A549 (cell line): Measurements from ENCODE around the gene PTPRN2.

Experiments used
- BCL3 ChIP-seq: fragments of >200 bp; sonication (Bioruptor Twin); formaldehyde crosslinking; IDR thresholded peaks from 3 replicates; pipeline ENCODE4 v1.6.1; 2016
- JUN ChIP-seq, 2 experiments: fragments of >200 bp; sonication (Bioruptor Twin); formaldehyde crosslinking; IDR thresholded peaks; 2 replicates in 1 of 2; 3 replicates in 1 of 2; pipeline ENCODE4 v1.6.1; 2016 to 2017
- MAZ ChIP-seq: fragments of 150-350 bp; IDR thresholded peaks from 2 replicates; pipeline ENCODE4 v1.6.1; 2014; ENCODE audit warnings: antibody characterized with exemption, low read depth, low read length, borderline replicate concordance
- NR3C1 ChIP-seq: fragments of >200 bp; sonication (Bioruptor Twin); formaldehyde crosslinking; IDR thresholded peaks from 3 replicates; pipeline ENCODE4 v1.6.1; 2017
- POLR2A ChIP-seq: IDR thresholded peaks from 2 replicates; pipeline ENCODE4 v1.6.1; 2012; ENCODE audit warnings: mild to moderate bottlenecking, low read length
- RARB ChIP-seq: fragments of 250-450 bp; sonication (Bioruptor Pico); IDR thresholded peaks from 2 replicates; pipeline ENCODE4 v1.8.0; 2021; ENCODE audit warnings: mild to moderate bottlenecking, moderate library complexity
- RNF2 ChIP-seq: fragments of 200-600 bp; sonication (generic); IDR thresholded peaks from 2 replicates; pipeline ENCODE4 v1.6.1; 2016; ENCODE audit warnings: low read depth, mild to moderate bottlenecking, antibody characterized with exemption, moderate library complexity, borderline replicate concordance
- SMC3 ChIP-seq: fragments of >200 bp; sonication (Bioruptor Twin); formaldehyde crosslinking; IDR thresholded peaks from 3 replicates; pipeline ENCODE4 v1.6.1; 2018; ENCODE audit warnings: inconsistent platforms
- ZC3H11A ChIP-seq: fragments of 450-650 bp; IDR thresholded peaks from 2 replicates; pipeline ENCODE4 v1.6.1; 2014; ENCODE audit warnings: antibody characterized with exemption, mild to moderate bottlenecking
- ZNF302 ChIP-seq: fragments of 250-450 bp; sonication (Bioruptor Pico); IDR thresholded peaks from 2 replicates; pipeline ENCODE4 v1.9.0; 2021; ENCODE audit warnings: inconsistent platforms, mild to moderate bottlenecking, moderate library complexity
- TF ChIP-seq, protein P1 (sequence below): fragments of >200 bp; sonication (Bioruptor Twin); formaldehyde crosslinking; IDR thresholded peaks from 3 replicates; pipeline ENCODE4 v1.5.1; 2016
- TF ChIP-seq, protein P2 (sequence below): fragments of 200-600 bp; sonication (generic); IDR thresholded peaks from 2 replicates; pipeline ENCODE4 v1.6.1; 2016; ENCODE audit warnings: antibody characterized with exemption, mild to moderate bottlenecking, moderate library complexity

DNA sequence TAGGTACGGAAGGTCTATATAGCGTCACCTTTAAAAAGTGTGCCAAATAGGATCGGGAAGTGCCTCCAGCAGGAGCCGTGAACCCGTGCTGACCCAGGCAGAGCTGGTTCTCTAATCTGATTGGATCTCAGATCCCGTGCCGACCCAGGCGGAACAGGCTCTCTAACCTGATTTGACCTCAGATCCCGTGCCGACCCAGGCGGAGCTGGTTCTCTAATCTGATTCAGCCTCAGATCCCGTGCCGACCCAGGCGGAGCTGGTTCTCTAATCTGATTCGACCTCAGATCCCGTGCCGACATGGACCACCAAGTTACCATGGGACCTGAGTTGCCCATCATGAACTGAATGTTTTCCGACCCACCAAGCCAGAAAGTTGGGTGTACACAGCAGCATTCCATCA lies 463.9 kb downstream of the PTPRN2 start:
- TF ChIP-seq JUN (IDR thresholded peaks at IDR 0.05) (no peak), RARB (CRISPR knock-in tag) (no peak), BCL3 (no peak), RNF2 (no peak), POLR2A (no peak), MAZ (no peak), SMC3 (no peak), ZC3H11A (no peak), NR3C1 (no peak), ZNF302 (no peak)
- TF ChIP-seq, protein P1, sequence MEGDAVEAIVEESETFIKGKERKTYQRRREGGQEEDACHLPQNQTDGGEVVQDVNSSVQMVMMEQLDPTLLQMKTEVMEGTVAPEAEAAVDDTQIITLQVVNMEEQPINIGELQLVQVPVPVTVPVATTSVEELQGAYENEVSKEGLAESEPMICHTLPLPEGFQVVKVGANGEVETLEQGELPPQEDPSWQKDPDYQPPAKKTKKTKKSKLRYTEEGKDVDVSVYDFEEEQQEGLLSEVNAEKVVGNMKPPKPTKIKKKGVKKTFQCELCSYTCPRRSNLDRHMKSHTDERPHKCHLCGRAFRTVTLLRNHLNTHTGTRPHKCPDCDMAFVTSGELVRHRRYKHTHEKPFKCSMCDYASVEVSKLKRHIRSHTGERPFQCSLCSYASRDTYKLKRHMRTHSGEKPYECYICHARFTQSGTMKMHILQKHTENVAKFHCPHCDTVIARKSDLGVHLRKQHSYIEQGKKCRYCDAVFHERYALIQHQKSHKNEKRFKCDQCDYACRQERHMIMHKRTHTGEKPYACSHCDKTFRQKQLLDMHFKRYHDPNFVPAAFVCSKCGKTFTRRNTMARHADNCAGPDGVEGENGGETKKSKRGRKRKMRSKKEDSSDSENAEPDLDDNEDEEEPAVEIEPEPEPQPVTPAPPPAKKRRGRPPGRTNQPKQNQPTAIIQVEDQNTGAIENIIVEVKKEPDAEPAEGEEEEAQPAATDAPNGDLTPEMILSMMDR, result no peak
- TF ChIP-seq, protein P2, sequence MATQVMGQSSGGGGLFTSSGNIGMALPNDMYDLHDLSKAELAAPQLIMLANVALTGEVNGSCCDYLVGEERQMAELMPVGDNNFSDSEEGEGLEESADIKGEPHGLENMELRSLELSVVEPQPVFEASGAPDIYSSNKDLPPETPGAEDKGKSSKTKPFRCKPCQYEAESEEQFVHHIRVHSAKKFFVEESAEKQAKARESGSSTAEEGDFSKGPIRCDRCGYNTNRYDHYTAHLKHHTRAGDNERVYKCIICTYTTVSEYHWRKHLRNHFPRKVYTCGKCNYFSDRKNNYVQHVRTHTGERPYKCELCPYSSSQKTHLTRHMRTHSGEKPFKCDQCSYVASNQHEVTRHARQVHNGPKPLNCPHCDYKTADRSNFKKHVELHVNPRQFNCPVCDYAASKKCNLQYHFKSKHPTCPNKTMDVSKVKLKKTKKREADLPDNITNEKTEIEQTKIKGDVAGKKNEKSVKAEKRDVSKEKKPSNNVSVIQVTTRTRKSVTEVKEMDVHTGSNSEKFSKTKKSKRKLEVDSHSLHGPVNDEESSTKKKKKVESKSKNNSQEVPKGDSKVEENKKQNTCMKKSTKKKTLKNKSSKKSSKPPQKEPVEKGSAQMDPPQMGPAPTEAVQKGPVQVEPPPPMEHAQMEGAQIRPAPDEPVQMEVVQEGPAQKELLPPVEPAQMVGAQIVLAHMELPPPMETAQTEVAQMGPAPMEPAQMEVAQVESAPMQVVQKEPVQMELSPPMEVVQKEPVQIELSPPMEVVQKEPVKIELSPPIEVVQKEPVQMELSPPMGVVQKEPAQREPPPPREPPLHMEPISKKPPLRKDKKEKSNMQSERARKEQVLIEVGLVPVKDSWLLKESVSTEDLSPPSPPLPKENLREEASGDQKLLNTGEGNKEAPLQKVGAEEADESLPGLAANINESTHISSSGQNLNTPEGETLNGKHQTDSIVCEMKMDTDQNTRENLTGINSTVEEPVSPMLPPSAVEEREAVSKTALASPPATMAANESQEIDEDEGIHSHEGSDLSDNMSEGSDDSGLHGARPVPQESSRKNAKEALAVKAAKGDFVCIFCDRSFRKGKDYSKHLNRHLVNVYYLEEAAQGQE, result no peak
